ENCODE data around the gene TTC3.

GRCh38 chr21:37036177-37036576 lies 36.9 kb upstream of the TTC3 start:
- TF ChIP-seq POLR2A (IDR thresholded peaks at IDR 0.05), result no peak
- no peak for TF ChIP-seq CTCF (IDR thresholded peaks at IDR 0.05)

All from right lobe of liver (tissue), 4 donors.